Hepatocyte (in vitro differentiated cells): ENCODE results near the gene FOXL2NB. TPM values are rescaled to one million over a fixed set of nuclear protein-coding genes. Genes with fewer than 3 reads are reported as not detected.
"Not testable (repeated sequence)": the region's sequence is repeated elsewhere in the genome, so short reads cannot be mapped to it uniquely, and the experiment has no call there.

Experiments used
- DNase-seq: peaks from one replicate; pipeline ENCODE4 v3.0.0-alpha.2; 2016; ENCODE audit warnings: low spot score
- H2AFZ ChIP-seq: fragments of 200-600 bp; sonication (generic); 2 replicates; pipeline ENCODE4 v1.6.0; 2016; ENCODE audit warnings: antibody characterized with exemption, mild to moderate bottlenecking
- H3K27ac ChIP-seq: fragments of 200-600 bp; sonication (generic); 2 replicates; pipeline ENCODE4 v1.5.1; 2016; ENCODE audit warnings: mild to moderate bottlenecking
- H3K27me3 ChIP-seq: fragments of 200-600 bp; sonication (generic); 2 replicates; pipeline ENCODE4 v1.6.1; 2016
- H3K36me3 ChIP-seq: fragments of 200-600 bp; sonication (generic); replicated peaks from 2 replicates; pipeline ENCODE4 v1.5.1; 2016; ENCODE audit warnings: low read depth; ENCODE audit not compliant: insufficient read depth
- H3K4me1 ChIP-seq: fragments of 200-600 bp; sonication (generic); 2 replicates; pipeline ENCODE4 v1.5.1; 2016; ENCODE audit warnings: mild to moderate bottlenecking, moderate library complexity; ENCODE audit not compliant: insufficient read depth
- H3K4me2 ChIP-seq: fragments of 200-600 bp; sonication (generic); 2 replicates; pipeline ENCODE4 v1.6.0; 2016
- H3K4me3 ChIP-seq: fragments of 200-600 bp; sonication (generic); 2 replicates; pipeline ENCODE4 v1.5.1; 2016; ENCODE audit warnings: mild to moderate bottlenecking
- H3K79me2 ChIP-seq: fragments of 200-600 bp; sonication (generic); 2 replicates; pipeline ENCODE4 v1.6.0; 2017; ENCODE audit warnings: mild to moderate bottlenecking
- H3K9me2 ChIP-seq: fragments of 200-600 bp; sonication (generic); replicated peaks from 2 replicates; pipeline ENCODE4 v1.6.0; 2017; ENCODE audit warnings: mild to moderate bottlenecking; ENCODE audit not compliant: insufficient read depth
- H3K9me3 ChIP-seq: fragments of 200-600 bp; sonication (generic); 2 replicates; pipeline ENCODE4 v1.5.1; 2016; ENCODE audit warnings: low read depth, mild to moderate bottlenecking
- H4K20me1 ChIP-seq: fragments of 200-600 bp; sonication (generic); 2 replicates; pipeline ENCODE4 v1.6.0; 2016; ENCODE audit warnings: mild to moderate bottlenecking; ENCODE audit not compliant: insufficient read depth, poor library complexity, severe bottlenecking
- EZH2 ChIP-seq: fragments of 200-600 bp; sonication (generic); IDR thresholded peaks from 2 replicates; pipeline ENCODE4 v1.6.1; 2016; ENCODE audit warnings: antibody characterized with exemption, mild to moderate bottlenecking, borderline replicate concordance
- EZH2phosphoT487 ChIP-seq: fragments of 200-600 bp; sonication (generic); IDR thresholded peaks from one replicate; pipeline ENCODE4 v1.6.1; 2018; ENCODE audit warnings: antibody characterized with exemption, mild to moderate bottlenecking, low read depth, moderate library complexity; ENCODE audit not compliant: unreplicated experiment, severe bottlenecking
- WGBS: methylation state at CpG from one replicate; pipeline ENCODE4 v1.1.6; 2016; ENCODE audit warnings: low lambda C conversion rate; ENCODE audit errors: missing lambda C conversion rate; 5-methylcytosine and 5-hydroxymethylcytosine counted together
- polyA plus RNA-seq: library from polyadenylated mRNA; unstranded; fragments of >200 nt; fragmentation: Nextera tagmentation; extraction: Ambion mirVana; gene quantifications from 2 replicates; pipeline ENCODE4 v1.2.1, GENCODE V29; 2016
- total RNA-seq: library from RNA; depleted of rRNA; stranded (reverse); fragments of >200 nt; gene quantifications from 2 replicates; pipeline ENCODE4 v1.2.3, GENCODE V29; 2014
- TF ChIP-seq, protein P1 (sequence below): fragments of 200-600 bp; sonication (generic); IDR thresholded peaks from 2 replicates; pipeline ENCODE4 v1.5.1; 2016; ENCODE audit warnings: antibody characterized with exemption, mild to moderate bottlenecking; ENCODE audit not compliant: poor library complexity

FOXL2NB gene
- total and polyA plus RNA-seq, 2 experiments from 2014 or later, result not detected

DNA sequence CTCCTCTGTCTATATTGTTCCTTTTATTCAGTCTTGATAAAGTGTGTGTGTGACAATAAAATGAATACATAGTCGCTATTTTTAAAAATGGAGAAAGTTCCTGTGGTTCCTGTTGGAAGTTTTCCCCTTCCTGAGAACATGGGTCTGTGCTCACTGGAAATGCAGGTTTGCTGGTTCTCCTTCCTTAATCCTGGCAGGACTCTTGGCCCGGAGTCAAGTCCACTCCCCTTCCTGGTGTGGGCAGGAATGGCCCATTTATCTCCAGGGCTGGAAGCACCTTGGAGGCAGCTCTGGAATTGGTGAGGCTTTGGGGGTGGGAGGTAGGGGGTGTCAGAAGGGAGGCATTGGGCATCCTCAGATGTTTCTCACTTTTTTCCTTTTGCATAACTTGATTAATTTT lies 30.2 kb upstream of the FOXL2NB start:
- no peaks in the 10 kb centered on the region for H3K9me3 ChIP-seq
- no peaks in the 10 kb centered on the region for H4K20me1 ChIP-seq
- TF ChIP-seq EZH2phosphoT487 (no peak), EZH2 (no peak)
- TF ChIP-seq, protein P1, sequence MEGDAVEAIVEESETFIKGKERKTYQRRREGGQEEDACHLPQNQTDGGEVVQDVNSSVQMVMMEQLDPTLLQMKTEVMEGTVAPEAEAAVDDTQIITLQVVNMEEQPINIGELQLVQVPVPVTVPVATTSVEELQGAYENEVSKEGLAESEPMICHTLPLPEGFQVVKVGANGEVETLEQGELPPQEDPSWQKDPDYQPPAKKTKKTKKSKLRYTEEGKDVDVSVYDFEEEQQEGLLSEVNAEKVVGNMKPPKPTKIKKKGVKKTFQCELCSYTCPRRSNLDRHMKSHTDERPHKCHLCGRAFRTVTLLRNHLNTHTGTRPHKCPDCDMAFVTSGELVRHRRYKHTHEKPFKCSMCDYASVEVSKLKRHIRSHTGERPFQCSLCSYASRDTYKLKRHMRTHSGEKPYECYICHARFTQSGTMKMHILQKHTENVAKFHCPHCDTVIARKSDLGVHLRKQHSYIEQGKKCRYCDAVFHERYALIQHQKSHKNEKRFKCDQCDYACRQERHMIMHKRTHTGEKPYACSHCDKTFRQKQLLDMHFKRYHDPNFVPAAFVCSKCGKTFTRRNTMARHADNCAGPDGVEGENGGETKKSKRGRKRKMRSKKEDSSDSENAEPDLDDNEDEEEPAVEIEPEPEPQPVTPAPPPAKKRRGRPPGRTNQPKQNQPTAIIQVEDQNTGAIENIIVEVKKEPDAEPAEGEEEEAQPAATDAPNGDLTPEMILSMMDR, result no peak
- no peaks in the 10 kb centered on the region for H3K9me2 ChIP-seq
- no peaks in the 10 kb centered on the region for H3K79me2 ChIP-seq
- no peaks in the 10 kb centered on the region for H3K36me3 ChIP-seq
- no peaks in the 10 kb centered on the region for H3K27me3 ChIP-seq
- no peak for DNase-seq
- WGBS, result 66% methylated on average over 2 of the region's 2 CpGs
- no peak overlapping the region for H2AFZ ChIP-seq
- H3K4me3 ChIP-seq, result no peak overlapping the region
- peak overlapping the region; percentile 97 for H3K4me2 ChIP-seq
- no peak overlapping the region for H3K27ac ChIP-seq
- H3K4me1 ChIP-seq, result no peaks in the 10 kb centered on the region

DNA sequence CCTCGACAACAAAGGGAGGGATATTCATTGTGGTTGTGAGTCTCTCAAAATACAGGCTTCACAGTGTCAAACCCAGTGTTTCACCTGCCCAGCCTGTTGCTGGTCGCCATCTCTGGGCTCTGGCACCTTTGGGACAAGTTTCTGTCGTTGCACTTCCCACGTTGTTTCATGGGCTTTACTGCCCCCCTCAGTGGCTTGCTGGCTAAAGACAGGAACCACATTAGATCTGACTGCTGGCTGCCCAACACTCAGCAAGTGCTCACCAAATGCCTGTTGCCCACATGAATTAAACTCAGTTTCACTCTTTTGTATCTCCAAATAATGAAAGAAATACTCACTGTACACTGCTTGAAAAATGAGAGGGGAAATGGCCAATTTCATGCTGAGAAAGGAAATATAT lies 27.7 kb upstream of the FOXL2NB start:
- TF ChIP-seq, protein P1, result no peak
- TF ChIP-seq EZH2 (no peak), EZH2phosphoT487 (no peak)
- no peak for DNase-seq
- WGBS, result 72% methylated on average over 4 of the region's 4 CpGs
- Histone ChIP-seq H3K36me3 (no peaks in the 10 kb centered on the region), H3K4me1 (no peaks in the 10 kb centered on the region), H3K4me3 (no peak overlapping the region), H3K27ac (no peak overlapping the region), H3K79me2 (no peaks in the 10 kb centered on the region), H2AFZ (no peak overlapping the region), H3K4me2 (no peak overlapping the region), H4K20me1 (no peaks in the 10 kb centered on the region), H3K9me3 (no peaks in the 10 kb centered on the region), H3K27me3 (no peaks in the 10 kb centered on the region), H3K9me2 (no peaks in the 10 kb centered on the region)

DNA sequence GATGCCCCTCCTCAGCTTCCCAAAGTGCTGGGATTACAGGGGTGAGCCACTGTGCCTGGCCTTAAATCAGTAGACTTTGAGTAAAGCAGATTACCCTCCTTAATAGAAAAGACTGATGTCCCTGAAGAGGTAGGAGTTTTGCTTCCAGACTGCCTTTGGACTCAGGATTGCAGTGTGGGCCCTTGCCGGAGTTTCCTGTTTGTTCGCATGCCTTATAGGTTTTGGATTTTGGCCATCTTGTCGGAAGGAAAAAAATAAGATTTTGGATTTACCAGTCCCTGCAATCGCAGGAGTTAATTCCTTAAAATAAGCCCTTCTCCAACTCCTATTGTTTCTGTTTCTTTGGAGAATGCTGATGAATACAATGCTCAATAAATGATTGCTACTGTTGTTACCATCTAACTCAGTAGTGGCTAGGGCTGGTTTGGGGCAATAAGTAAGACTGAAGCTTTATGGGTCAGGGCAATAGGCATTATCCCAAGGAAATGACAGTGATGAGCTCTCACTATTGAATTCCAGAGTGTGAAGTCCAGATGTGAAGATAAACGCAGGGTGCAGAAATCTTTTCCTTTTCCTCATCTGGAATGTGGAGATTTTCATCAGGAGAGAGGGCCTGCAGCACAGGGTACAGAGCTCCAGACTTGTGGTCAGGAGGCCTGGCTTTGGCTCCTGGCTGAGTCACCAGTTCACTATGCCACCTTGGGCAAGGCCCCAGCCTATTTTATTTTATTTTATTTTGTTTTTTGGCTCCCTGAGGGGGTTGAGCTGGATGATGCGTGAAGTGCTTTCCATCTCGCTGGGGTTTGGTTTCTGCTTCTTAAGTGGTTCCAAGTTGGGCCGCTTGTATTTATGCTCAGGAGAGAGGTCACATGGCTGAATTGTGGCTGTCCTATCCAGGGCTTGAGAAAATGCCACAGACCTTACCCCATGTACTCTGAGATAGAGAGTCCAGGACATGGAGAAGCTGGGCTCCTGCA lies 25.4 kb upstream of the FOXL2NB start:
- TF ChIP-seq EZH2phosphoT487 (no peak), EZH2 (no peak)
- TF ChIP-seq, protein P1, result no peak
- no peaks in the 10 kb centered on the region for H3K27me3 ChIP-seq
- no peaks in the 10 kb centered on the region for H3K36me3 ChIP-seq
- H3K79me2 ChIP-seq, result no peaks in the 10 kb centered on the region
- WGBS, result 76% methylated on average over 8 of the region's 8 CpGs
- H3K9me3 ChIP-seq, result no peaks in the 10 kb centered on the region
- H2AFZ ChIP-seq, result no peak overlapping the region
- H4K20me1 ChIP-seq, result no peaks in the 10 kb centered on the region
- no peak for DNase-seq
- no peaks in the 10 kb centered on the region for H3K9me2 ChIP-seq
- H3K4me1 ChIP-seq, result no peaks in the 10 kb centered on the region
- no peak overlapping the region for H3K4me3 ChIP-seq
- H3K4me2 ChIP-seq, result no peak overlapping the region
- H3K27ac ChIP-seq, result no peak overlapping the region

DNA sequence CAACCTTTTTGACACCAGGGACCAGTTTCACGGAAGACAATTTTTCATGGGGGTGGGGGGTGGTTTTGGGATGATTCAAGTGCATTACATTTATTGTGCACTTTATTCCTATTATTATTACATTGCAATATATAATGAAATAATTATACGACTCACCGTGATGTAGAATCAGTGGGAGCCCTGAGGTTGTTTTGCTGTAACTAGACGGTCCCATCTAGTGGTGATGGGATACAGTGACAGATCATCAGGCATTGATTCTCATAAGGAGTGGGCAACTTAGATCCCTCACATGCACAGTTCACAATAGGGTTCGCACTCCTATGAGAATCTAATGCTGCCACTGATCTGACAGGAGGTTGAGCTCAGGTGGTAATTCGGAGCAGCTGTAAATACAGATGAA lies 24.6 kb upstream of the FOXL2NB start:
- not testable (repeated sequence) for H4K20me1 ChIP-seq, H2AFZ ChIP-seq, H3K9me2 ChIP-seq, H3K4me1 ChIP-seq, H3K4me3 ChIP-seq, H3K9me3 ChIP-seq, H3K36me3 ChIP-seq, H3K4me2 ChIP-seq, H3K27me3 ChIP-seq, H3K79me2 ChIP-seq, H3K27ac ChIP-seq, DNase-seq
- 84% methylated on average over 6 of the region's 6 CpGs for WGBS
